Hepatocyte (in vitro differentiated cells): ENCODE results near the gene APC. TPM values are rescaled to one million over a fixed set of nuclear protein-coding genes. Genes with fewer than 3 reads are reported as not detected.
A peak's percentile ranks its signal among the peaks of the same experiment; 100 is the strongest.

Source experiments
- DNase-seq: peaks from one replicate; pipeline ENCODE4 v3.0.0-alpha.2; 2016; ENCODE audit warnings: low spot score
- H2AFZ ChIP-seq: fragments of 200-600 bp; sonication (generic); 2 replicates; pipeline ENCODE4 v1.6.0; 2016; ENCODE audit warnings: antibody characterized with exemption, mild to moderate bottlenecking
- H3K27ac ChIP-seq: fragments of 200-600 bp; sonication (generic); 2 replicates; pipeline ENCODE4 v1.5.1; 2016; ENCODE audit warnings: mild to moderate bottlenecking
- H3K27me3 ChIP-seq: fragments of 200-600 bp; sonication (generic); 2 replicates; pipeline ENCODE4 v1.6.1; 2016
- H3K36me3 ChIP-seq: fragments of 200-600 bp; sonication (generic); replicated peaks from 2 replicates; pipeline ENCODE4 v1.5.1; 2016; ENCODE audit warnings: low read depth; ENCODE audit not compliant: insufficient read depth
- H3K4me1 ChIP-seq: fragments of 200-600 bp; sonication (generic); 2 replicates; pipeline ENCODE4 v1.5.1; 2016; ENCODE audit warnings: mild to moderate bottlenecking, moderate library complexity; ENCODE audit not compliant: insufficient read depth
- H3K4me2 ChIP-seq: fragments of 200-600 bp; sonication (generic); 2 replicates; pipeline ENCODE4 v1.6.0; 2016
- H3K4me3 ChIP-seq: fragments of 200-600 bp; sonication (generic); 2 replicates; pipeline ENCODE4 v1.5.1; 2016; ENCODE audit warnings: mild to moderate bottlenecking
- H3K79me2 ChIP-seq: fragments of 200-600 bp; sonication (generic); 2 replicates; pipeline ENCODE4 v1.6.0; 2017; ENCODE audit warnings: mild to moderate bottlenecking
- H3K9me2 ChIP-seq: fragments of 200-600 bp; sonication (generic); replicated peaks from 2 replicates; pipeline ENCODE4 v1.6.0; 2017; ENCODE audit warnings: mild to moderate bottlenecking; ENCODE audit not compliant: insufficient read depth
- H3K9me3 ChIP-seq: fragments of 200-600 bp; sonication (generic); 2 replicates; pipeline ENCODE4 v1.5.1; 2016; ENCODE audit warnings: low read depth, mild to moderate bottlenecking
- H4K20me1 ChIP-seq: fragments of 200-600 bp; sonication (generic); 2 replicates; pipeline ENCODE4 v1.6.0; 2016; ENCODE audit warnings: mild to moderate bottlenecking; ENCODE audit not compliant: insufficient read depth, poor library complexity, severe bottlenecking
- CTCF ChIP-seq: fragments of 200-600 bp; sonication (generic); IDR thresholded peaks from 2 replicates; pipeline ENCODE4 v1.5.1; 2016; ENCODE audit warnings: antibody characterized with exemption, mild to moderate bottlenecking; ENCODE audit not compliant: poor library complexity
- EZH2 ChIP-seq: fragments of 200-600 bp; sonication (generic); IDR thresholded peaks from 2 replicates; pipeline ENCODE4 v1.6.1; 2016; ENCODE audit warnings: antibody characterized with exemption, mild to moderate bottlenecking, borderline replicate concordance
- EZH2phosphoT487 ChIP-seq: fragments of 200-600 bp; sonication (generic); IDR thresholded peaks from one replicate; pipeline ENCODE4 v1.6.1; 2018; ENCODE audit warnings: antibody characterized with exemption, mild to moderate bottlenecking, low read depth, moderate library complexity; ENCODE audit not compliant: unreplicated experiment, severe bottlenecking
- WGBS: methylation state at CpG from one replicate; pipeline ENCODE4 v1.1.6; 2016; ENCODE audit warnings: low lambda C conversion rate; ENCODE audit errors: missing lambda C conversion rate; 5-methylcytosine and 5-hydroxymethylcytosine counted together
- polyA plus RNA-seq: library from polyadenylated mRNA; unstranded; fragments of >200 nt; fragmentation: Nextera tagmentation; extraction: Ambion mirVana; gene quantifications from 2 replicates; pipeline ENCODE4 v1.2.1, GENCODE V29; 2016
- total RNA-seq: library from RNA; depleted of rRNA; stranded (reverse); fragments of >200 nt; gene quantifications from 2 replicates; pipeline ENCODE4 v1.2.3, GENCODE V29; 2014

Gene APC
- total and polyA plus RNA-seq, 2 experiments from 2014 or later, result 9.1 to 57.0 TPM

- Histone ChIP-seq H3K27me3 (no peaks in the 10 kb centered on the region), H3K9me3 (no peaks in the 10 kb centered on the region), H3K4me2 (no peak overlapping the region), H4K20me1 (no peaks in the 10 kb centered on the region), H2AFZ (no peak overlapping the region), H3K9me2 (no peaks in the 10 kb centered on the region), H3K79me2 (no peaks in the 10 kb centered on the region), H3K4me3 (no peak overlapping the region), H3K27ac (no peak overlapping the region), H3K4me1 (no peaks in the 10 kb centered on the region), H3K36me3 (no peaks in the 10 kb centered on the region)
- TF ChIP-seq EZH2phosphoT487, result no peak
- TF ChIP-seq EZH2, result no peak
- DNase-seq, result no peak
- WGBS, result 85% methylated on average over 1 of the region's 1 CpG
Measured at GRCh38 chr5:112691339-112691680, 46.4 kb upstream of the APC start.

GRCh38 chr5:112691758-112692157 lies 45.9 kb upstream of the APC start:
- no peak overlapping the region for H3K4me2 ChIP-seq
- 69% methylated on average over 3 of the region's 3 CpGs for WGBS
- DNase-seq, result no peak
- H3K27ac ChIP-seq, result no peak overlapping the region
- no peak overlapping the region for H3K4me3 ChIP-seq
- H3K27me3 ChIP-seq, result no peaks in the 10 kb centered on the region
- no peaks in the 10 kb centered on the region for H3K36me3 ChIP-seq
- no peak overlapping the region for H2AFZ ChIP-seq
- no peak for TF ChIP-seq EZH2phosphoT487
- TF ChIP-seq CTCF, result peak; percentile 15
- TF ChIP-seq EZH2, result no peak
- H3K79me2 ChIP-seq, result no peaks in the 10 kb centered on the region
- H3K4me1 ChIP-seq, result no peaks in the 10 kb centered on the region
- H4K20me1 ChIP-seq, result no peaks in the 10 kb centered on the region
- H3K9me2 ChIP-seq, result no peaks in the 10 kb centered on the region
- H3K9me3 ChIP-seq, result no peaks in the 10 kb centered on the region

- H3K79me2 ChIP-seq, result no peaks in the 10 kb centered on the region
- H3K27ac ChIP-seq, result no peak overlapping the region
- TF ChIP-seq CTCF (no peak), EZH2phosphoT487 (no peak), EZH2 (no peak)
- H3K9me2 ChIP-seq, result no peaks in the 10 kb centered on the region
- no peaks in the 10 kb centered on the region for H3K36me3 ChIP-seq
- no peak overlapping the region for H3K4me3 ChIP-seq
- H3K4me1 ChIP-seq, result no peaks in the 10 kb centered on the region
- no peaks in the 10 kb centered on the region for H3K9me3 ChIP-seq
- no peak for DNase-seq
- H2AFZ ChIP-seq, result no peak overlapping the region
- 88% methylated on average over 1 of the region's 1 CpG for WGBS
- H3K27me3 ChIP-seq, result no peaks in the 10 kb centered on the region
- no peak overlapping the region for H3K4me2 ChIP-seq
- no peaks in the 10 kb centered on the region for H4K20me1 ChIP-seq
Measured at GRCh38 chr5:112692472-112692871, 45.2 kb upstream of the APC start.

- DNase-seq, result no peak
Measured at GRCh38 chr5:112693301-112693700, 44.4 kb upstream of the APC start.

More at GRCh38 chr5:112693301-112693700, 44.4 kb upstream of the APC start:
- no peak overlapping the region for H3K4me3 ChIP-seq
- no peak overlapping the region for H3K27ac ChIP-seq
- no peaks in the 10 kb centered on the region for H4K20me1 ChIP-seq
- no peak for TF ChIP-seq CTCF
- no peak for TF ChIP-seq EZH2
- no peak for TF ChIP-seq EZH2phosphoT487
- H3K9me2 ChIP-seq, result no peaks in the 10 kb centered on the region
- H3K36me3 ChIP-seq, result no peaks in the 10 kb centered on the region
- no peaks in the 10 kb centered on the region for H3K27me3 ChIP-seq
- no peak overlapping the region for H3K4me2 ChIP-seq
- no peak overlapping the region for H2AFZ ChIP-seq
- 91% methylated on average over 3 of the region's 3 CpGs for WGBS
- H3K4me1 ChIP-seq, result no peaks in the 10 kb centered on the region
- no peaks in the 10 kb centered on the region for H3K79me2 ChIP-seq
- no peaks in the 10 kb centered on the region for H3K9me3 ChIP-seq
